Heart right ventricle (tissue), 16 donors: ENCODE data around the gene IL17RA. TPM values are rescaled to one million over a fixed set of nuclear protein-coding genes. Genes with fewer than 3 reads are reported as not detected.

Experiments
- ATAC-seq, 8 donors: fragments of 200-7000 bp; cut with Tn5 transposase; one replicate each; pipeline ENCODE4 v1.9.1; 2020; ENCODE audit warnings: mild to moderate bottlenecking in 8 of 8, moderate library complexity in 8 of 8, moderate number of reproducible peaks in 1 of 8
- DNase-seq, 2 donors: peaks; one replicate each; pipeline ENCODE4 v3.0.0-alpha.2; 2020
- H3K27ac ChIP-seq, 10 donors: fragments of 200-600 bp; sonication (generic) in 2 of 10; one replicate each; pipeline versions ENCODE4 v1.5.0 to v1.8.0; 2020 to 2022; ENCODE audit warnings: mild to moderate bottlenecking in 3 of 10
- H3K27me3 ChIP-seq, 7 donors: fragments of 200-600 bp; one replicate each; pipeline ENCODE4 v1.8.0; 2021 to 2022; ENCODE audit warnings: mild to moderate bottlenecking in 2 of 7
- H3K36me3 ChIP-seq, 9 donors: fragments of 200-600 bp; sonication (generic) in 1 of 9; one replicate each; pipeline versions ENCODE4 v1.5.0 to v1.8.0; 2020 to 2022; ENCODE audit warnings: mild to moderate bottlenecking in 2 of 9
- H3K4me1 ChIP-seq, 9 donors: fragments of 200-600 bp; sonication (generic) in 1 of 9; one replicate each; pipeline versions ENCODE4 v1.5.0 to v1.8.0; 2020 to 2022; ENCODE audit warnings: mild to moderate bottlenecking in 4 of 9
- H3K4me3 ChIP-seq, 10 donors: fragments of 200-600 bp; sonication (generic) in 2 of 10; one replicate each; pipeline versions ENCODE4 v1.5.0 to v1.8.0; 2020 to 2022; ENCODE audit warnings: mild to moderate bottlenecking in 7 of 10, moderate library complexity in 2 of 10
- H3K9me3 ChIP-seq, 11 donors: fragments of 200-600 bp in 10 of 11; sonication (generic) in 2 of 11; one replicate each; pipeline versions ENCODE4 v1.5.0 to v1.8.0; 2013 to 2022; ENCODE audit warnings: mild to moderate bottlenecking in 2 of 11, control low read depth in 1 of 11, moderate library complexity in 1 of 11
- WGBS, 2 donors: extraction: QIAGEN DNeasy Blood & Tissue Kit; methylation state at CpG; one replicate each; pipeline ENCODE4 v1.1.7; 2013; ENCODE audit warnings: inconsistent platforms in 1 of 2; 5-methylcytosine and 5-hydroxymethylcytosine counted together
- intact Hi-C, 10 donors: fragments of 100-400 bp; cut with DNase I; formaldehyde crosslinking; loops; one replicate each; pipeline versions ENCODE4 v1.11.1 to v1.14.2; 2022
- polyA plus RNA-seq, 2 donors: library from polyadenylated mRNA; stranded (reverse); fragments of 200-250 nt; gene quantifications; one replicate each; pipeline ENCODE4 v1.2.3, GENCODE V29; 2013
- total RNA-seq, 10 donors: library from RNA; stranded (reverse); fragmentation: NEBNext Ultra II Directional in 3 of 10; extraction: Animal tissue kit (Norgen Biotek cat#: 25700) in 3 of 10; gene quantifications; one replicate each; pipeline versions ENCODE4 v1.2.1 to v1.2.4, GENCODE V29; 2021 to 2023
- TF ChIP-seq, protein P1 (sequence below), 9 donors: fragments of 200-600 bp; sonication (generic) in 2 of 9; IDR thresholded peaks; one replicate each; pipeline versions ENCODE4 v1.5.0 to v1.8.0; 2021 to 2022; ENCODE audit warnings: antibody characterized with exemption in 9 of 9, mild to moderate bottlenecking in 5 of 9, moderate library complexity in 1 of 9
- donor health status: Arrhythmogenic right ventricular cardiomyopathy.
- donor health status: ischemic (EF 13 %, LVEDD 7.1; RV severe dilation, severe dysfunction).
- donor health status: healthy with polysubstance abuse.
- donor health status: DM: no; HTN: yes; CAD: no.
- donor health status: DM: no; HTN: no; CAD: no.
- donor health status: ischemic (EF 25% LVEDD 6.9; RV normal size, moderate dysfunction).
- donor health status: ischemic (EF 25% LVEDD 5.7; RV mildly dilated, moderate dysfunction).
- donor health status: healthy.
- donor health status: DM: yes; HTN: yes; CAD: no.
- donor health status: Ischemic cardiomyopathy.
- donor health status: ischemic (EF 35%, LVEDD 5.7; RV mildly dilated, moderate dysfunction).
- donor health status: nonischemic (EF 11% LVEDD 7.7; RV severe dilation, severe dysfunction).
- donor health status: DM: yes; HTN: yes; CAD: no.
- donor health status: PGD.
- donor health status: ischemic (EF 29% LVEDD 5.4; RV normal size, mild dysfunction).
- donor health status: nonischemic (EF 23%, LVEDD 6.1; RV moderate dilation, normal function).

IL17RA gene
- total and polyA plus RNA-seq, 12 donors = 4.0 to 15.9 (median 5.4) TPM

DNA sequence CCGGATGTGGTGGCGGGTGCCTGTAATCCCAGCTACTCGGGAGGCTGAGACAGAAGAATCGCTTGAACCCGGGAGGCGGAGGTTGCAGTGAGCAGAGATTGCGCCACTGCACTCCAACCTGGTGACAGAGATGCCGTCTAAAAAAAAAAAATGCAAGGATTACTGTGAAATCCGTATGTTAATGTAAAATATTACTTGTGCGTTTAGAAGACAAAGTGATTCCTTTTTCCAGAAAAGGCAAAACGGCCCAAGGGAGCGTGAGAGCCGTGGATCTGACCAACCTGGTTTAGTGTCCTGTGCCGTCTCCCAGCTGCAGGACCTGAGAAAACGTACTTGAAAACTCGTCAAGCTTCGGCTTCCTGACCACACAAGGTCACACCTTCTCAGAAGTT, 73.4 kb downstream of the IL17RA start:
- ATAC-seq = no peak
- no peaks in the 10 kb centered on the region for H3K27me3 ChIP-seq
- peaks cover 6 to 51% (median 34%) of the 10 kb centered on the region in 9 donors for H3K4me1 ChIP-seq
- H3K9me3 ChIP-seq = no peaks in the 10 kb centered on the region
- no peak for DNase-seq
- H3K36me3 ChIP-seq = no peaks in the 10 kb centered on the region
- peak overlapping the region; percentile 86 to 97 (median 92) for H3K27ac ChIP-seq
- WGBS, 2 donors = 42 to 48% methylated on average over 17 of the region's 17 CpGs
- peak overlapping the region; percentile 7 to 87 (median 74) for H3K4me3 ChIP-seq
- TF ChIP-seq, protein P1, sequence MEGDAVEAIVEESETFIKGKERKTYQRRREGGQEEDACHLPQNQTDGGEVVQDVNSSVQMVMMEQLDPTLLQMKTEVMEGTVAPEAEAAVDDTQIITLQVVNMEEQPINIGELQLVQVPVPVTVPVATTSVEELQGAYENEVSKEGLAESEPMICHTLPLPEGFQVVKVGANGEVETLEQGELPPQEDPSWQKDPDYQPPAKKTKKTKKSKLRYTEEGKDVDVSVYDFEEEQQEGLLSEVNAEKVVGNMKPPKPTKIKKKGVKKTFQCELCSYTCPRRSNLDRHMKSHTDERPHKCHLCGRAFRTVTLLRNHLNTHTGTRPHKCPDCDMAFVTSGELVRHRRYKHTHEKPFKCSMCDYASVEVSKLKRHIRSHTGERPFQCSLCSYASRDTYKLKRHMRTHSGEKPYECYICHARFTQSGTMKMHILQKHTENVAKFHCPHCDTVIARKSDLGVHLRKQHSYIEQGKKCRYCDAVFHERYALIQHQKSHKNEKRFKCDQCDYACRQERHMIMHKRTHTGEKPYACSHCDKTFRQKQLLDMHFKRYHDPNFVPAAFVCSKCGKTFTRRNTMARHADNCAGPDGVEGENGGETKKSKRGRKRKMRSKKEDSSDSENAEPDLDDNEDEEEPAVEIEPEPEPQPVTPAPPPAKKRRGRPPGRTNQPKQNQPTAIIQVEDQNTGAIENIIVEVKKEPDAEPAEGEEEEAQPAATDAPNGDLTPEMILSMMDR (IDR thresholded peaks at IDR 0.05) = no peak
- intact Hi-C loops = loop anchor here in 4 of 10 donors (2.0 to 10.0 kb wide), 4 partner anchors 36 to 73 kb away; partner anchors contain the start of genes TMEM121B (in 4 of the 4) and IL17RA (in 2 of the 4)

DNA sequence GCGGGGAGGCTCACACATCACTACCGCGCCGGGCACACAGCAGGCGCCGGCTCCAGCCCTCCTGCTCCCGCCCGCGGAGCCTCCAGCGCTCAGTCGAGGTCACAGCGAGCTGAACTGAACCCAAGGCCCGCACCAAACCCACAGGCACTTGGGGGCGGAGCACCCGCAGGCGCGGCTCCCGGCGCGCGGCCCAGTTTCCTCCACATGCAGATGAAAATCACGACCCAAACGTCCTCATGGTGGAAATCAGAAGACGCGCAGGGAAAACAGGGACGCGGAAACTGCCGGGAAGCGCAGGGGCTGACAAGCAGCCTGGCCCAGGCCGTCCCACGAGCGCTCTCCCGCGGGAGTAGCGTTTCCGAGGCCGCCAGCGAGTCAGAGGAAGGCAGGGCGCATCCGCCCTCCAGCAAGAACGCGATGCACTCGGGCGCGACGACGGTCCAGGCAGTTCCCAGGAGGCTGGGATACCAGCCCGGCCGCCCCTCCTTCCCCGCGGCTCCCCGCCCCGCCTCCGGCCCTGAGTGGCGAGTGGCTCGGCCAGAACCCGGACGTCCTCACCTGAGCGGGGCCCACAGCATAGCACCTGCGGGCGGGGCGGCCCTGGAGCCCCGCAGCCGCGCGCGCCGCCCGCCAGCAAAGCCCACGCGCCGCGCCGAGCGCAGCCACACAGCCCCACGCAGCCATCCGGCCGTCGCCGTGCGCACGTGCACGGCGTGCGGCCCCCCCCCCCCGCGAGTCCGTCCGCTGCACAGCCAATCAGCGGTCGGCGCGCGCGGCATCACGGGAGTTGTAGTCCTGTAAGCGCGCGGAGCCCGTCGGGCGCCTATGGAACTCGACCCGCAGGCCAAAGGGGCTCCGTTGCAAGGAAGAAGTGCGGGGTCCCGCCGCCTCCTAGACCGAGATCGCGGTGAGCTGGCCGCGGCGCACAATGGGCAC, 74.0 kb downstream of the IL17RA start, which contains the start of gene HDHD5:
Gene HDHD5 (minus strand): TSS at position 710 of the 936 bp plus-strand sequence. CDS start 26 bp downstream, at position 684.
- intact Hi-C loops = loop anchor here in 5 of 10 donors (1.0 to 10.0 kb wide), 5 partner anchors 12 to 74 kb away; partner anchors contain the start of genes TMEM121B (in 4 of the 5) and IL17RA (in 2 of the 5)

DNA sequence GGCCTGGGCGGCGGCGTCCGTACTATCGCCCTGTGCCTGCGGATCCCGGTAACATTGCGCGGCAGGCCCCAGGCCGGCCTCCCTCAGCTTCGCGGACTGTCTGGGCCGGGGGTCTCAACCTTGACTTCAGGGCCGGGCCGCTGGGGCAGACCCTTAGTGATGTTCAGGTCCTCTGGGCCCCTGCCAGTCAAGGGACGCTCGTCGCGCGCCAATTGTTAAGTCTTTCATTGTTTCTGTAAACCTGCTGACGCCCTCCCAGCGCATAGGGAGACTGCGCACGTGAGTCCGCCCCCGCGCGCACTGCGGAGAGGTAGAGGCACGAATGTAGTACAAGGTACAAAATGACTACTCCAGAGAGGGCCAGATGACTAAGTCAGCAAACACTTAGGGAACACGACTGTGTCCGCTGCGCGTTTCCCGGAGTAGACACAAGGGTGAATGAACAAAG, 74.7 kb downstream of the IL17RA start:
- H3K27me3 ChIP-seq = no peaks in the 10 kb centered on the region
- peak overlapping the region; percentile 86 to 97 (median 92) for H3K27ac ChIP-seq
- intact Hi-C loops = loop anchor here in 5 of 10 donors (1.0 to 10.0 kb wide), 5 partner anchors 12 to 75 kb away; partner anchors contain the start of genes TMEM121B (in 4 of the 5) and IL17RA (in 2 of the 5)
- 8% methylated on average over 35 of the region's 35 CpGs for WGBS, 2 donors
- peak in 7 of 8 donors; percentile 32 to 70 (median 39) for ATAC-seq
- no peaks in the 10 kb centered on the region for H3K36me3 ChIP-seq
- peak; percentile 40 to 44 for DNase-seq
- TF ChIP-seq, protein P1 (IDR thresholded peaks at IDR 0.05) = no peak
- no peaks in the 10 kb centered on the region for H3K9me3 ChIP-seq
- H3K4me3 ChIP-seq = peak overlapping the region; percentile 58 to 87 (median 74)
- peaks cover 6 to 49% (median 30%) of the 10 kb centered on the region in 9 donors for H3K4me1 ChIP-seq

More for the DNA sequence above, 74.0 kb downstream of the IL17RA start, which contains the start of gene HDHD5:
- Histone ChIP-seq H3K27ac (peak within 1 kb of the TSS; percentile 86 to 97 (median 92)), H3K9me3 (no peaks in the 10 kb centered on the region), H3K36me3 (no peaks in the 10 kb centered on the region), H3K27me3 (no peaks in the 10 kb centered on the region), H3K4me1 (peaks cover 6 to 51% (median 30%) of the 10 kb centered on the region in 9 donors), H3K4me3 (peak within 1 kb of the TSS; percentile 58 to 87 (median 74))
- peak; percentile 90 to 96 (median 93) for ATAC-seq
- TF ChIP-seq, protein P1 (IDR thresholded peaks at IDR 0.05) = peak in 2 of 9 donors; percentile 7 to 17
- peak; percentile 91 to 92 for DNase-seq
- WGBS, 2 donors = 0% methylated on average over 94 to 114 of the region's 114 CpGs

DNA sequence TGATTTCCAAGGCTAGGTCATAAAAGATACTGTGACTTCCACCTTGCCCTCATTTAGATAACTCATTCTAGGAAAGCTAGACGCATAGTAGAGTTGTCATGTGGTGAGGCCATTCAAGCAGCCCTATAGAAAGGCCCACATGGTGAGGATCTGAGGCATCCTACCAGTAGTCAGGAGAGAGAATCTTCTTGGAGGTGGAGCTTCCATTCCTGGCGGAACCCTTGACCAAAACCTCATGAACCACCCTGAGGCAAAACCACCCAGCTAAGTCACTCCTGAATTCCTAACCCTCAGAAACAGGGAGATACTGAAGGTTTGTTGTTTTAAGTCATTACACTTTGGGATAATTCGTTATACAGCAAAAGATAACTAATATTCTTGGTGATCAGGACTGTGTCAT, 77.2 kb downstream of the IL17RA start:
- Histone ChIP-seq H3K36me3 (no peaks in the 10 kb centered on the region), H3K27ac (no peak overlapping the region), H3K4me3 (no peak overlapping the region), H3K4me1 (peaks cover 6 to 34% (median 24%) of the 10 kb centered on the region in 9 donors), H3K9me3 (no peaks in the 10 kb centered on the region), H3K27me3 (no peaks in the 10 kb centered on the region)
- DNase-seq = no peak
- TF ChIP-seq, protein P1 (IDR thresholded peaks at IDR 0.05) = no peak
- 91 to 93% methylated on average over 3 of the region's 3 CpGs for WGBS, 2 donors
- ATAC-seq = no peak
- intact Hi-C loops = loop anchor here in 3 of 10 donors (10.0 kb wide), 3 partner anchors 47 to 333 kb away; partner anchors contain the start of gene IL17RA (in 2 of the 3)
